Lower leg skin (tissue), 3 donors: ENCODE results near the gene NR1D2.

ENCODE experiments used
- CTCF ChIP-seq, 3 donors: fragments of 450-650 bp; IDR thresholded peaks; one replicate each; pipeline ENCODE4 v1.5.1; 2016; ENCODE audit warnings: antibody characterized with exemption in 3 of 3, mild to moderate bottlenecking in 3 of 3, moderate library complexity in 2 of 3
- POLR2A ChIP-seq, 2 donors: fragments of 450-650 bp; IDR thresholded peaks; one replicate each; pipeline ENCODE4 v1.6.1; 2016 to 2017; ENCODE audit warnings: antibody characterized with exemption in 2 of 2, mild to moderate bottlenecking in 1 of 2, moderate library complexity in 1 of 2

- TF ChIP-seq POLR2A (IDR thresholded peaks at IDR 0.05) (no peak), CTCF (IDR thresholded peaks at IDR 0.05) (no peak)
Observed at GRCh38 chr3:23971684-23972083, 26.6 kb downstream of the NR1D2 start.
